H9 (cell line): ENCODE data around the gene LRRC31. TPM values are rescaled to one million over a fixed set of nuclear protein-coding genes. Genes with fewer than 3 reads are reported as not detected.

Source experiments
- DNase-seq: peaks from one replicate; pipeline ENCODE4 v3.0.0-alpha.2; 2017
- H2AFZ ChIP-seq: one replicate; pipeline ENCODE4 v1.6.1; 2013; ENCODE audit warnings: mild to moderate bottlenecking, low read length, control low read depth, moderate library complexity
- H2AK5ac ChIP-seq: 2 replicates; pipeline ENCODE4 v1.6.1; 2013; ENCODE audit warnings: low read length, control low read depth, mixed read lengths; ENCODE audit not compliant: insufficient read length
- H2BK120ac ChIP-seq: one replicate; pipeline ENCODE4 v1.6.1; 2013; ENCODE audit warnings: low read depth, mild to moderate bottlenecking, low read length, control low read depth, inconsistent platforms; ENCODE audit not compliant: poor library complexity, severe bottlenecking
- H2BK12ac ChIP-seq: 2 replicates; pipeline ENCODE4 v1.6.1; 2013; ENCODE audit warnings: low read length, control low read depth, mixed read lengths, low read depth; ENCODE audit not compliant: insufficient read length
- H2BK15ac ChIP-seq: 2 replicates; pipeline ENCODE4 v1.6.1; 2013; ENCODE audit warnings: low read depth, low read length, control low read depth
- H2BK20ac ChIP-seq: one replicate; pipeline ENCODE4 v1.6.1; 2013; ENCODE audit warnings: low read depth, mild to moderate bottlenecking, low read length, control low read depth, inconsistent platforms; ENCODE audit not compliant: poor library complexity, severe bottlenecking
- H2BK5ac ChIP-seq: 2 replicates; pipeline ENCODE4 v1.6.1; 2013; ENCODE audit warnings: low read length, control low read depth, mixed read lengths; ENCODE audit not compliant: insufficient read length
- H3K14ac ChIP-seq: 2 replicates; pipeline ENCODE4 v1.6.1; 2013; ENCODE audit warnings: low read length, control low read depth; ENCODE audit not compliant: insufficient read depth
- H3K18ac ChIP-seq: 2 replicates; pipeline ENCODE4 v1.6.1; 2013; ENCODE audit warnings: low read depth, mild to moderate bottlenecking, mixed read lengths, low read length, control low read depth; ENCODE audit not compliant: insufficient read length
- H3K23ac ChIP-seq: 2 replicates; pipeline ENCODE4 v1.6.1; 2013; ENCODE audit warnings: low read length, control low read depth, mixed read lengths, low read depth; ENCODE audit not compliant: insufficient read length
- H3K23me2 ChIP-seq: 2 replicates; pipeline ENCODE4 v1.6.1; 2013; ENCODE audit warnings: low read depth, mild to moderate bottlenecking, mixed read lengths, low read length, control low read depth; ENCODE audit not compliant: insufficient read length, poor library complexity, severe bottlenecking
- H3K27ac ChIP-seq: 2 replicates; pipeline ENCODE4 v1.5.1; 2013; ENCODE audit warnings: low read length, control low read depth, mixed read lengths, low read depth; ENCODE audit not compliant: insufficient read length
- H3K27me3 ChIP-seq: 2 replicates; pipeline ENCODE4 v1.6.1; 2013; ENCODE audit warnings: low read length, control low read depth, inconsistent platforms; ENCODE audit not compliant: insufficient read depth
- H3K4ac ChIP-seq: 2 replicates; pipeline ENCODE4 v1.6.1; 2013; ENCODE audit warnings: low read depth, mild to moderate bottlenecking, control low read depth, inconsistent platforms, low read length, moderate library complexity
- H3K4me1 ChIP-seq: 2 replicates; pipeline ENCODE4 v1.6.1; 2013; ENCODE audit warnings: low read length, control low read depth, inconsistent platforms; ENCODE audit not compliant: insufficient read depth
- H3K4me2 ChIP-seq: 2 replicates; pipeline ENCODE4 v1.6.1; 2013; ENCODE audit warnings: low read length, control low read depth, mixed read lengths; ENCODE audit not compliant: insufficient read length, insufficient read depth
- H3K56ac ChIP-seq: 2 replicates; pipeline ENCODE4 v1.6.1; 2013; ENCODE audit warnings: low read depth, mild to moderate bottlenecking, mixed read lengths, low read length, control low read depth; ENCODE audit not compliant: insufficient read length
- H3K79me1 ChIP-seq: 2 replicates; pipeline ENCODE4 v1.6.1; 2013; ENCODE audit warnings: low read depth, mild to moderate bottlenecking, moderate library complexity, low read length, control low read depth, inconsistent platforms; ENCODE audit not compliant: insufficient read depth, poor library complexity, severe bottlenecking
- H3K79me2 ChIP-seq: 2 replicates; pipeline ENCODE4 v1.6.1; 2013; ENCODE audit warnings: low read length, control low read depth, inconsistent platforms; ENCODE audit not compliant: insufficient read depth
- H3K9ac ChIP-seq: 2 replicates; pipeline ENCODE4 v1.6.1; 2013; ENCODE audit warnings: low read length, control low read depth, mixed read lengths; ENCODE audit not compliant: insufficient read length; ENCODE audit errors: extremely low read depth
- H3K9me3 ChIP-seq: one replicate; pipeline ENCODE4 v1.6.1; 2013; ENCODE audit warnings: low read depth, low read length, inconsistent platforms; ENCODE audit not compliant: control insufficient read depth
- H3T11ph ChIP-seq: one replicate; pipeline ENCODE4 v1.6.1; 2013; ENCODE audit warnings: mild to moderate bottlenecking, low read length, control low read depth, inconsistent platforms
- H4K20me1 ChIP-seq: one replicate; pipeline ENCODE4 v1.6.1; 2013; ENCODE audit not compliant: control insufficient read depth, insufficient read length, insufficient read depth
- H4K5ac ChIP-seq: 2 replicates; pipeline ENCODE4 v1.6.1; 2013; ENCODE audit warnings: low read depth, mild to moderate bottlenecking, mixed read lengths, low read length, control low read depth; ENCODE audit not compliant: insufficient read length
- H4K8ac ChIP-seq: replicated peaks from 2 replicates; pipeline ENCODE4 v1.6.1; 2013; ENCODE audit warnings: low read length, control low read depth, mixed read lengths, low read depth; ENCODE audit not compliant: insufficient read length
- H4K91ac ChIP-seq: 2 replicates; pipeline ENCODE4 v1.6.1; 2013; ENCODE audit warnings: low read depth, mild to moderate bottlenecking, moderate library complexity, mixed read lengths, low read length, control low read depth; ENCODE audit not compliant: insufficient read length
- H3K27ac Mint-ChIP-seq, 3 experiments: 2 replicates in 2 of 3; 3 replicates in 1 of 3; pipeline ENCODE4 v1.8.0; 2020 to 2021; ENCODE audit warnings: mixed read lengths in 3 of 3, mild to moderate bottlenecking in 1 of 3, moderate library complexity in 1 of 3
- H3K27me3 Mint-ChIP-seq: 2 replicates; pipeline ENCODE4 v1.8.0; 2021; ENCODE audit warnings: low read depth, mild to moderate bottlenecking, moderate library complexity, mixed read lengths
- H3K36me3 Mint-ChIP-seq, 3 experiments: 2 replicates in 2 of 3; 3 replicates in 1 of 3; pipeline ENCODE4 v1.8.0; 2020 to 2021; ENCODE audit warnings: low read depth in 3 of 3, mixed read lengths in 3 of 3; ENCODE audit not compliant: insufficient read depth in 1 of 3
- H3K4me1 Mint-ChIP-seq, 2 experiments: 2 replicates each; pipeline ENCODE4 v1.8.0; 2020; ENCODE audit warnings: mixed read lengths in 2 of 2
- H3K4me3 Mint-ChIP-seq, 2 experiments: 2 replicates in 1 of 2; 3 replicates in 1 of 2; pipeline ENCODE4 v1.8.0; 2020 to 2021; ENCODE audit warnings: mild to moderate bottlenecking in 2 of 2, mixed read lengths in 2 of 2, moderate library complexity in 1 of 2
- H3K9me3 Mint-ChIP-seq, 2 experiments: 2 replicates in 1 of 2; 3 replicates in 1 of 2; pipeline ENCODE4 v1.8.0; 2020; ENCODE audit warnings: mild to moderate bottlenecking in 2 of 2, mixed read lengths in 2 of 2, moderate library complexity in 1 of 2
- WGBS: extraction: QIAGEN DNeasy Blood & Tissue Kit; methylation state at CpG from one replicate; pipeline ENCODE4 v1.1.7; 2013; ENCODE audit warnings: missing lambda C conversion rate, low lambda C conversion rate, mixed read lengths; ENCODE audit not compliant: insufficient read length; ENCODE audit errors: extremely low coverage; 5-methylcytosine and 5-hydroxymethylcytosine counted together
- total RNA-seq: library from RNA; stranded (reverse); gene quantifications from 2 replicates; pipeline ENCODE4 v1.2.1, GENCODE V29; 2021
- TF ChIP-seq, protein P1 (sequence below): fragments of 200-600 bp; sonication (generic); conservative IDR thresholded peaks from 3 replicates; pipeline ENCODE4 v1.8.0; 2021; ENCODE audit warnings: antibody characterized with exemption, mild to moderate bottlenecking

Gene LRRC31
- total RNA-seq, 1 experiment from 2014 or later = not detected

GRCh38 chr3:169857811-169858210 lies 11.9 kb downstream of the LRRC31 start:
- H3K36me3 Mint-ChIP-seq = no peaks in the 10 kb centered on the region
- peaks cover 11% of the 10 kb centered on the region in 2 experiments for H3K4me1 Mint-ChIP-seq
- H3K79me2 ChIP-seq = no peaks in the 10 kb centered on the region
- H3T11ph ChIP-seq = no peak overlapping the region
- no peaks in the 10 kb centered on the region for H3K9me3 Mint-ChIP-seq
- no peaks in the 10 kb centered on the region for H3K79me1 ChIP-seq
- no peaks in the 10 kb centered on the region; the same call in 1 of the 2 replicates for H3K27me3 ChIP-seq
- H3K14ac ChIP-seq = no peak overlapping the region
- no peak overlapping the region for H2BK15ac ChIP-seq
- DNase-seq = no peak
- no CpG with 5 or more reads among the region's 2 CpGs for WGBS
- no peak overlapping the region for H2BK20ac ChIP-seq
- H2BK120ac ChIP-seq = no peak overlapping the region
- no peak overlapping the region for H3K56ac ChIP-seq
- no peaks in the 10 kb centered on the region for H3K9me3 ChIP-seq
- H3K4me2 ChIP-seq = no peak overlapping the region
- no peak overlapping the region for H3K18ac ChIP-seq
- H4K8ac ChIP-seq = no peak overlapping the region
- H3K4me1 ChIP-seq = peaks cover 3% of the 10 kb centered on the region; the same call in 1 of the 2 replicates
- no peak overlapping the region for H3K23ac ChIP-seq
- no peak overlapping the region for H2AK5ac ChIP-seq
- H3K4me3 Mint-ChIP-seq = no peak overlapping the region
- H3K9ac ChIP-seq = no peak overlapping the region
- no peak overlapping the region for H4K91ac ChIP-seq
- H2BK5ac ChIP-seq = no peak overlapping the region
- H3K4ac ChIP-seq = no peak overlapping the region
- no peak overlapping the region for H4K5ac ChIP-seq
- H3K27ac Mint-ChIP-seq = no peak overlapping the region
- no peak overlapping the region for H3K27ac ChIP-seq
- no peak overlapping the region for H2AFZ ChIP-seq
- H3K23me2 ChIP-seq = no peaks in the 10 kb centered on the region
- H3K27me3 Mint-ChIP-seq = no peaks in the 10 kb centered on the region
- H2BK12ac ChIP-seq = no peak overlapping the region
- TF ChIP-seq, protein P1, sequence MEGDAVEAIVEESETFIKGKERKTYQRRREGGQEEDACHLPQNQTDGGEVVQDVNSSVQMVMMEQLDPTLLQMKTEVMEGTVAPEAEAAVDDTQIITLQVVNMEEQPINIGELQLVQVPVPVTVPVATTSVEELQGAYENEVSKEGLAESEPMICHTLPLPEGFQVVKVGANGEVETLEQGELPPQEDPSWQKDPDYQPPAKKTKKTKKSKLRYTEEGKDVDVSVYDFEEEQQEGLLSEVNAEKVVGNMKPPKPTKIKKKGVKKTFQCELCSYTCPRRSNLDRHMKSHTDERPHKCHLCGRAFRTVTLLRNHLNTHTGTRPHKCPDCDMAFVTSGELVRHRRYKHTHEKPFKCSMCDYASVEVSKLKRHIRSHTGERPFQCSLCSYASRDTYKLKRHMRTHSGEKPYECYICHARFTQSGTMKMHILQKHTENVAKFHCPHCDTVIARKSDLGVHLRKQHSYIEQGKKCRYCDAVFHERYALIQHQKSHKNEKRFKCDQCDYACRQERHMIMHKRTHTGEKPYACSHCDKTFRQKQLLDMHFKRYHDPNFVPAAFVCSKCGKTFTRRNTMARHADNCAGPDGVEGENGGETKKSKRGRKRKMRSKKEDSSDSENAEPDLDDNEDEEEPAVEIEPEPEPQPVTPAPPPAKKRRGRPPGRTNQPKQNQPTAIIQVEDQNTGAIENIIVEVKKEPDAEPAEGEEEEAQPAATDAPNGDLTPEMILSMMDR = no peak
- H4K20me1 ChIP-seq = no peaks in the 10 kb centered on the region
